WI38 (cell line): ENCODE measurements around the gene ZBED4.
A peak's percentile ranks its signal among the peaks of the same experiment; 100 is the strongest.

Source experiments
- H3K4me3 ChIP-seq: 2 replicates; pipeline ENCODE4 v1.5.1; 2011; ENCODE audit warnings: low read depth, mild to moderate bottlenecking, control low read depth, low read length
- TF ChIP-seq, protein P1 (sequence below): IDR thresholded peaks from 2 replicates; pipeline ENCODE4 v1.5.1; 2012; ENCODE audit warnings: low read depth, mild to moderate bottlenecking, control low read depth, low read length

ZBED4 gene

DNA sequence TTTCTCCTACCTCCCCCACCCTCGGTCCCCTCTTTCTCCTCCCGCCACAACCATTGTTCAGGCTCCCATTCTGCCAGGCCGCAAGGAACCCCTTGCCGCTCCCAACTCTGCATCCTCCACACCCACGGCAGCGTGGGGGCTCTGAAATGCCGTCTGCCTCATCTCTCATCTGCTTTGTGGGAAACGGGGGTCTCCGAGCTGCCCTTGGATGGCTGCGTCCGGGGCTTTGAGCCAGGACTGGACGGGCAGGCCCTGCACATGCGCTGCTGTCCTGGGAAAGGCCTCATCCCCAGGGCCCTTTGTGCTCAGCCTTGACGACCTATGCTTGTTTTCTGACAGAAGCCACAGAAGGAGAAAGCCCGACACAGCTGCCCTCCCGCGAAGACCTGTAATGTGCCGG, 73.3 kb downstream of the ZBED4 start:
- TF ChIP-seq, protein P1, sequence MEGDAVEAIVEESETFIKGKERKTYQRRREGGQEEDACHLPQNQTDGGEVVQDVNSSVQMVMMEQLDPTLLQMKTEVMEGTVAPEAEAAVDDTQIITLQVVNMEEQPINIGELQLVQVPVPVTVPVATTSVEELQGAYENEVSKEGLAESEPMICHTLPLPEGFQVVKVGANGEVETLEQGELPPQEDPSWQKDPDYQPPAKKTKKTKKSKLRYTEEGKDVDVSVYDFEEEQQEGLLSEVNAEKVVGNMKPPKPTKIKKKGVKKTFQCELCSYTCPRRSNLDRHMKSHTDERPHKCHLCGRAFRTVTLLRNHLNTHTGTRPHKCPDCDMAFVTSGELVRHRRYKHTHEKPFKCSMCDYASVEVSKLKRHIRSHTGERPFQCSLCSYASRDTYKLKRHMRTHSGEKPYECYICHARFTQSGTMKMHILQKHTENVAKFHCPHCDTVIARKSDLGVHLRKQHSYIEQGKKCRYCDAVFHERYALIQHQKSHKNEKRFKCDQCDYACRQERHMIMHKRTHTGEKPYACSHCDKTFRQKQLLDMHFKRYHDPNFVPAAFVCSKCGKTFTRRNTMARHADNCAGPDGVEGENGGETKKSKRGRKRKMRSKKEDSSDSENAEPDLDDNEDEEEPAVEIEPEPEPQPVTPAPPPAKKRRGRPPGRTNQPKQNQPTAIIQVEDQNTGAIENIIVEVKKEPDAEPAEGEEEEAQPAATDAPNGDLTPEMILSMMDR, result no peak
- H3K4me3 ChIP-seq, result no peak overlapping the region

DNA sequence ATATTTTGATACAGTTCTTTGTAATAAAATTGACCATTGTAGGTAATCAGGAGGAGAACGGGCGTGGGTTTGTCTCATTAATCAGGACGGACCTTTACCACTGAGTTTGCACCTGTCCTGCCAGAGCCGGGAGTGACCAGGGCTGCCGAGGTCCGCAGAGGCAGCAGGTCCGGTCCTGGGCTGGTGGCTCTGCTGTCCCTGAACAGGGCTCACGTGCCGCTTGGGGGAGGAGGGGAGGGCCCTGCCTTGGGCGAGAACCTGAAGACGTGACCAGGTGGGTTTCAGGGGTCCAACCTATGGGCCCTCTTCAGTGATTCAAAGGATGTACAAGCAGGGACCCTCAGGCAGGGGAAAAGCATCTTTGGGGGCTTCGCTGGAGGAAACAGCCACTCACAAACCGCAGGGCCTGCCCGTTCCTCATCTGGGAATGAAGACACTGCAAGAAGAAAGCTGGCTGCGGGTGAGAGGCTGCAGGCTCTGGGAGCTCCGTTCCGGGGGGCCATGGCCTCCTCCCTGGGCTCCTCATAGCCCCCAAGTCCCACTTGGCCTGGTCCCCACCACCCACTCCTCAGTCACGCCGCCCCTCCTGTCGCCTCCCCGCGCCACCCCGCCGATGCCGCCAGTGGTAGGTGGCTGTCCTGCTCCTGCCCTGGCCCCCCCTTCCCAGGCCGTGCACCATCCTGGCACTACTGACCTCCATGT, 74.0 kb downstream of the ZBED4 start:
- no peak overlapping the region for H3K4me3 ChIP-seq
- TF ChIP-seq, protein P1, result no peak

DNA sequence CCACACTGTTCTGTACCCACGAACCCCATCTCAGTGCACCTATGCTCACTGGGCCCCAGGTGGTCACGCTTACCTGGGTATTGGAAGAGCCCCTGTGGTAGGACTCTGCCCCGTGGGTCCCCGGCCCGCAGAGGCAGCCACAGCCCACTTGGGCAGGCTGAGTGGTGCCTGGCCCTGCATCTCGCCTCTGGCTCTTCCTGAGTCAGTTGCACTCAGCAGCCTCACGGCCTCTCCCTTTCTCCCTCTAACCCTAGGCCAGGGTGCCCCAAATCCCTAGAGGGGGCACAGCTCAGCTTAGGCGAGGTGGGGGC, 74.5 kb downstream of the ZBED4 start:
- no peak overlapping the region for H3K4me3 ChIP-seq
- TF ChIP-seq, protein P1, result no peak

DNA sequence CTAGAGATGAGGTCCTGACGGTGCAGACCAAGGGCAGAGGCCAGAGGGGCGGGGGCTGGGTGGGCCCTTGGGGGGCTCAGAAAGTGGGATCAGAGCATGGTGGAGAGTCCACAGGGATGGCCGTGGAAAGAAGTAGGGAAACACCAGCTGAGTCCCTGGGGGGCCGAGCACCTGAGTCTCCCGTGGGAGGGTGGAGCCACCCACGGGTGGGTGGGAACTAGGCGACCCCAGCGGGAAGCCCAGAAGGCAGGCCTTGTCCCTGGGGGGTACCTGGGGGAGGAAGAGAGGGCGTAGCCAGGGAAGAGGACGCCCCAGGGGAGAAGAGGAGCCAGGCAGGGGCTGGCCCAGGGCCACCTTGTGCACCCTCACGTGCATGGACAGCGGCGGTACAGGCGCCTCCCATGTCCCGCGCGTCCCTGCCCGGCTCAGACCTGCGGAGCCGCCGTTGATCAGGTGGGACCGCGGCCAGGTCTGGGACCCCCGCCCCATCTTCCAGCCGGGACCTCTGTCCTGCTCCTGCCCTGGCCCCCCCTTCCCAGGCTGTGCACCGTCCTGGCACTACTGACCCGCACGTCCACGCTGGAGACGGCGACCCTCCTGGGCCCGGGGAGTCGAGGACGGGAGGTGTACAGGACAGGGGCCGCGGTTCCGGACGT, 75.0 kb downstream of the ZBED4 start:
- TF ChIP-seq, protein P1, result no peak
- no peak overlapping the region for H3K4me3 ChIP-seq

DNA sequence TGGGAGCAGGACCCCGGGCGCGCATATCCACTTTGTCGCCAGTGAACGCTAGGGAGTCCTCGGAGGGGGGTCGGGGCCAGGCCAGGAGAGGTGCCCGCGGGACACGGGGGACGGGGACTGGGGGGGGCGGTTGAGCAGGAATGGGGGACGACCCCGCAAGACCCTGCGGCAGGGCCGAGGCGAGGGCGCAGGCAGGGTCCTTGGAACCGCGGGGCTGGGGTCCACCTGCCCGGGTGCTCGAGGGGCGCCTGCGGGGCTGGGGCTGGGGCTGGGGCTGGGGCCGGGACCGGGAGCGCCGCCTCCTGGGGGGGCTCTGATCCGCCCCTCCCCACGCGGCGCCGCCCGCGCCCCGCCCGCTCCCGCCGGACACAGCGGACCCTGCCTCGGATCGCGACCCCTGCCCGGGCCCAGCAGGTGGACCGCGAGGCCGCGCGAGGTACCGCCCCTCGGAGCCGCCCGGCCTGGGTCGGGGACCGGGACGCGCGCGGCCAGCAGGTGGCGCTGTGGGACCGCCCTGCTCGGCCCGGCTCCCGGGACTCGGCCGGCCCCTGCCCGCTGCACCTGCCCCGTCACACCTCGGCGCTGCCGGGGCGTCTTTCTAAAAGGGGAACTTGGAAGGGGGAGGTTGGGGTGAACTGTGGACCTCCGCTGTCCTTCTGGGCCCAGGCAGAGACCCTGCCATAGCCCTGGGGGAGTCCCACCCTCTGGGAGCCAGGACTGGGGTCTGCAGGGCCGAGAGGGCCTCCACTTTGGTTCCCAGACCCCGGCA, 75.8 kb downstream of the ZBED4 start:
- H3K4me3 ChIP-seq, result no peak overlapping the region
- TF ChIP-seq, protein P1, result peak; percentile 32

DNA sequence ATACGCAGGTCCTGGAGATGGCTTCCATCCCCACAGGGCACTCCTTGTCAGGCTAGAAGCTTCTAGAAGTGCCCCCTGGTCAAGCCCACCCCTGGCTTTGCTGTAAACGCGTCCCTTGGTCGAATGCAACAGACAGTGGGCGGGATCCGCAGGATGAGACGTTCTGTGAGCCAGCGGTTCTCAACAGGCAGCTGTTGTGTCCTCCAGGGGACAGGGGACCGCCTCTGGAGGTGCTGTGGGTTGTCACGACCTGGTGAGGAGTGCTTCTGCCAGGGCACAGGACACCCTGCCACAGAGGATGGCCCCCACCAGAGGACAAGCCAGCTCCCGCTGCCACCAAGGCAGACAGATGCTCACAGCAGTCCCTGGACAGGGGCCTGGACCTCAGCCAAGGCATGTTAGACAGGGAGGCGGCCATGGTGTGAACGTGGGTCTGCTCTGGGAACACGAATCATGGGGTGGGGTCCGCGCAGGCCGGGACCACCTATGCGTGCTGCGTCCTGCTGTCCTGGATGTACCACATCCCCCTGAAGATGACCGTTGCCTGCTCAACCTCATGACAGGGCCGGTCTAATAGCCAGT, 76.4 kb downstream of the ZBED4 start:
- TF ChIP-seq, protein P1, result no peak
- H3K4me3 ChIP-seq, result no peak overlapping the region
